Mammary epithelial cell (primary cell): ENCODE data around the gene SVBP.

ENCODE experiments used
- EZH2 ChIP-seq: IDR thresholded peaks from 2 replicates; pipeline ENCODE4 v1.6.1; 2012; ENCODE audit warnings: low read length, inconsistent platforms, borderline replicate concordance
- TF ChIP-seq, protein P1 (sequence below), 2 donors: IDR thresholded peaks in 1 of 2; conservative IDR thresholded peaks in 1 of 2; 2 replicates each; pipeline ENCODE4 v1.5.1; 2011 to 2012; ENCODE audit warnings: inconsistent platforms in 2 of 2, low read length in 2 of 2, mild to moderate bottlenecking in 2 of 2, control low read depth in 1 of 2, low read depth in 1 of 2; ENCODE audit not compliant: insufficient read depth in 1 of 2; ENCODE audit errors: extremely low read depth in 1 of 2

GRCh38 chr1:42841440-42842147 lies 24.4 kb upstream of the SVBP start:
- TF ChIP-seq, protein P1, sequence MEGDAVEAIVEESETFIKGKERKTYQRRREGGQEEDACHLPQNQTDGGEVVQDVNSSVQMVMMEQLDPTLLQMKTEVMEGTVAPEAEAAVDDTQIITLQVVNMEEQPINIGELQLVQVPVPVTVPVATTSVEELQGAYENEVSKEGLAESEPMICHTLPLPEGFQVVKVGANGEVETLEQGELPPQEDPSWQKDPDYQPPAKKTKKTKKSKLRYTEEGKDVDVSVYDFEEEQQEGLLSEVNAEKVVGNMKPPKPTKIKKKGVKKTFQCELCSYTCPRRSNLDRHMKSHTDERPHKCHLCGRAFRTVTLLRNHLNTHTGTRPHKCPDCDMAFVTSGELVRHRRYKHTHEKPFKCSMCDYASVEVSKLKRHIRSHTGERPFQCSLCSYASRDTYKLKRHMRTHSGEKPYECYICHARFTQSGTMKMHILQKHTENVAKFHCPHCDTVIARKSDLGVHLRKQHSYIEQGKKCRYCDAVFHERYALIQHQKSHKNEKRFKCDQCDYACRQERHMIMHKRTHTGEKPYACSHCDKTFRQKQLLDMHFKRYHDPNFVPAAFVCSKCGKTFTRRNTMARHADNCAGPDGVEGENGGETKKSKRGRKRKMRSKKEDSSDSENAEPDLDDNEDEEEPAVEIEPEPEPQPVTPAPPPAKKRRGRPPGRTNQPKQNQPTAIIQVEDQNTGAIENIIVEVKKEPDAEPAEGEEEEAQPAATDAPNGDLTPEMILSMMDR (conservative IDR thresholded peaks at IDR 0.05 in 1 of 2, IDR thresholded peaks at IDR 0.05 in 1 of 2; ENCODE audit: extremely low read depth in 1 of 2, insufficient read depth in 1 of 2, low read depth in 1 of 2, low read length in 2 of 2), result no peak
- TF ChIP-seq EZH2, result no peak
